Non-pigmented ciliary epithelial cell (primary cell): ENCODE data around the gene ULBP3.
"Not testable (repeated sequence)": the region's sequence is repeated elsewhere in the genome, so short reads cannot be mapped to it uniquely, and the experiment has no call there.

Source experiments
- DNase-seq: peaks from one replicate; pipeline ENCODE4 v3.0.0-alpha.2; 2010; ENCODE audit warnings: low read depth

ULBP3 gene

GRCh38 chr6:150015281-150016001, 53.5 kb downstream of the ULBP3 start:
- DNase-seq, result not testable (repeated sequence)

- not testable (repeated sequence) for DNase-seq
Measured at GRCh38 chr6:150014623-150015280, 54.2 kb downstream of the ULBP3 start.

GRCh38 chr6:150013785-150014622, 54.9 kb downstream of the ULBP3 start:
- DNase-seq, result not testable (repeated sequence)

- not testable (repeated sequence) for DNase-seq
Measured at GRCh38 chr6:150012846-150013784, 55.8 kb downstream of the ULBP3 start.
